Thyroid gland (tissue), 4 donors: ENCODE measurements around the gene SMG6.

Experiments used
- POLR2A ChIP-seq, 2 donors: fragments of 450-650 bp; IDR thresholded peaks; one replicate each; pipeline ENCODE4 v1.6.1; 2017; ENCODE audit warnings: antibody characterized with exemption in 2 of 2, mild to moderate bottlenecking in 2 of 2, moderate library complexity in 1 of 2
- TF ChIP-seq, protein P1 (sequence below), 6 experiments: fragments of 200-600 bp in 3 of 6; fragments of 450-650 bp in 3 of 6; sonication (generic) in 3 of 6; IDR thresholded peaks; one replicate each; pipeline ENCODE4 v1.5.1; 2016 to 2019; ENCODE audit warnings: antibody characterized with exemption in 6 of 6, mild to moderate bottlenecking in 2 of 6, inconsistent platforms in 1 of 6, moderate library complexity in 1 of 6

DNA sequence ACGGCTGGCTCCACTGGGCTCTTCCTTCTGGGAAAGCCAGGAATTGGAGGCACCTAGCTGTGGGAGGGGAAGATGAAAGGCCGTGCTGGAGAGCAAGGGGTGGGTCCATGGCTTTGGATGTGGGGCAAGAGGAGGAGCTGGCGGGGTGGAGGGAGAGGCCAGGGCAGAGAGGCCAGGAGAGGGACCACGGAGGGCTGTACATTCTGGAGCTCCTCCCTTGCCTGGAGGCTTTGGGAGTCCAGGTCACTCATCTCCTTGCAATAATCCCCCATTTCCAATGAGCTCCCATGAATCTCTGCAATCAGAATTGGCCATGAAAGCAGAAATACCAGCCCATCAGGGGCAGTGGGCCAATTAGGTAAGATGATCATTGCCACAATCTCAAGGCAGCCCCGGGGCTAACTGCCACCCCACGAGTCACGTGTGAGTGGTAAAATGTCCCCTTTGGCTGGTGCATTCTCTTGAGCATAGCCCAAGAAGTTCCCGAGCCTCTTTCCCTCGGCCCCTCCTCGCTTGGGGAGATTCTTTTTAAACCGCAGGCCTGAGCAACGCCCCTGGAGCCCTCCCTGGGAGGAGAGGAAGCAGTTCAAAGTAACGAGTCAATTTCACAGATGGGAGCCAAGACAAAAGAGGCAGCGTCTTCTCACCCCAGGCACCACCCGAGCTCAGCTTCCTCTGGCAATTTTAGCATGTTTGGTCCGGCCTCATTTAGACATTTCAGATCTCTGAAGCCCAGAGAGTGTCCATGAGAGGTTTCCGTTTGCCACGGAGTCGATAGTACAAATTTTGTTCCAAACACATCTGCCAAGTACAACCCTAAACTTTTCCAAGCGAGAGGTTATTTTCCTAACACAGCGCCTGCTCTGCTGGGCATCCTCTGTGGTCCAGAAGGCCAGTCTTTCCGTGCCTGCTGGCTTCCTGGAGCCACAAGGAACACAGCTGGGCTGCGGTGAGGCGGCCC lies 291.9 kb downstream of the SMG6 start:
- TF ChIP-seq, protein P1, sequence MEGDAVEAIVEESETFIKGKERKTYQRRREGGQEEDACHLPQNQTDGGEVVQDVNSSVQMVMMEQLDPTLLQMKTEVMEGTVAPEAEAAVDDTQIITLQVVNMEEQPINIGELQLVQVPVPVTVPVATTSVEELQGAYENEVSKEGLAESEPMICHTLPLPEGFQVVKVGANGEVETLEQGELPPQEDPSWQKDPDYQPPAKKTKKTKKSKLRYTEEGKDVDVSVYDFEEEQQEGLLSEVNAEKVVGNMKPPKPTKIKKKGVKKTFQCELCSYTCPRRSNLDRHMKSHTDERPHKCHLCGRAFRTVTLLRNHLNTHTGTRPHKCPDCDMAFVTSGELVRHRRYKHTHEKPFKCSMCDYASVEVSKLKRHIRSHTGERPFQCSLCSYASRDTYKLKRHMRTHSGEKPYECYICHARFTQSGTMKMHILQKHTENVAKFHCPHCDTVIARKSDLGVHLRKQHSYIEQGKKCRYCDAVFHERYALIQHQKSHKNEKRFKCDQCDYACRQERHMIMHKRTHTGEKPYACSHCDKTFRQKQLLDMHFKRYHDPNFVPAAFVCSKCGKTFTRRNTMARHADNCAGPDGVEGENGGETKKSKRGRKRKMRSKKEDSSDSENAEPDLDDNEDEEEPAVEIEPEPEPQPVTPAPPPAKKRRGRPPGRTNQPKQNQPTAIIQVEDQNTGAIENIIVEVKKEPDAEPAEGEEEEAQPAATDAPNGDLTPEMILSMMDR (IDR thresholded peaks at IDR 0.05): no peak
- TF ChIP-seq POLR2A (IDR thresholded peaks at IDR 0.05): no peak
